NCI-H1436 treated with DMSO at 0.1 percent for 48 hours (cell line): ENCODE data around the gene KCNMB4.
"Not testable (repeated sequence)": the region's sequence is repeated elsewhere in the genome, so short reads cannot be mapped to it uniquely, and the experiment has no call there.

ENCODE experiments used
- DNase-seq: peaks from one replicate; lab custom pipeline; 2025; lab: John Stamatoyannopoulos, UW

Gene KCNMB4

GRCh38 chr12:70372881-70373280 is 6.8 kb downstream of the KCNMB4 start:
- no peak for DNase-seq

- DNase-seq: no peak
These were observed 13.8 kb downstream of the KCNMB4 start for GRCh38 chr12:70379846-70380245.

GRCh38 chr12:70383484-70383883 is 17.4 kb downstream of the KCNMB4 start:
- no peak for DNase-seq

GRCh38 chr12:70383886-70384285 is 17.8 kb downstream of the KCNMB4 start:
- DNase-seq: no peak

GRCh38 chr12:70386771-70387170 is 20.7 kb downstream of the KCNMB4 start:
- no peak for DNase-seq

GRCh38 chr12:70389678-70390077 is 23.6 kb downstream of the KCNMB4 start:
- DNase-seq: no peak

- not testable (repeated sequence) for DNase-seq
These were observed 26.5 kb downstream of the KCNMB4 start for GRCh38 chr12:70392631-70393030.

- no peak for DNase-seq
These were observed 27.9 kb downstream of the KCNMB4 start for GRCh38 chr12:70393787-70394499.

GRCh38 chr12:70398002-70398401 is 31.9 kb downstream of the KCNMB4 start:
- no peak for DNase-seq

GRCh38 chr12:70398862-70399261 is 32.8 kb downstream of the KCNMB4 start:
- DNase-seq: no peak

- no peak for DNase-seq
These were observed 33.2 kb downstream of the KCNMB4 start for GRCh38 chr12:70399311-70399710.

- no peak for DNase-seq
These were observed 34.0 kb downstream of the KCNMB4 start for GRCh38 chr12:70400124-70400523.

- DNase-seq: no peak
These were observed 36.5 kb downstream of the KCNMB4 start for GRCh38 chr12:70402597-70402996.

- no peak for DNase-seq
These were observed 37.7 kb downstream of the KCNMB4 start for GRCh38 chr12:70403826-70404225.

GRCh38 chr12:70408004-70408790 is 42.1 kb downstream of the KCNMB4 start:
- no peak for DNase-seq

- no peak for DNase-seq
These were observed 49.9 kb downstream of the KCNMB4 start for GRCh38 chr12:70415987-70416386.

GRCh38 chr12:70417121-70417520 is 51.0 kb downstream of the KCNMB4 start:
- DNase-seq: no peak

- no peak for DNase-seq
These were observed 52.0 kb downstream of the KCNMB4 start for GRCh38 chr12:70418101-70418500.

GRCh38 chr12:70422631-70423030 is 56.5 kb downstream of the KCNMB4 start:
- no peak for DNase-seq

- no peak for DNase-seq
These were observed 60.5 kb downstream of the KCNMB4 start for GRCh38 chr12:70426620-70427019.

- DNase-seq: no peak
These were observed 61.5 kb downstream of the KCNMB4 start for GRCh38 chr12:70427611-70428010.

- no peak for DNase-seq
These were observed 64.3 kb downstream of the KCNMB4 start for GRCh38 chr12:70430400-70430799.

- DNase-seq: no peak
These were observed 70.7 kb downstream of the KCNMB4 start for GRCh38 chr12:70436836-70437235.
